ENCODE results near the gene LIN7A.

LIN7A gene

DNA sequence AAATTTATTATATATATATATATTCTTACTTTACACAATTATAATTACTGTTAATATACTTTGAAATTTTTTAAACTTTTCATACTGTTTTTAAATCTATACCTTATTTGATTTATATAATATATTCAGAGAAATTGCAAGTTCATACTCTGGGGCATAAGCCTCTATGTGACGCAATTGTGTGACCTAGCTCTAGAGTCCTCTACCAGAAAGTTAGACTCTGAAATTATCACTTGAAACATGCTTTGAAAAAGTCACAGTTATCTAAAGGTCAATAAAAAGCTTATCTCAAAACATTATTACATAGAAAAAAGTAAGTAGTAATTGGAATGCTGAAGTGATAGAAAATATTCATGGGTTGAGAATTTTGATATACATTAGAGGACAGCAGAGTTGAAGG lies 93.8 kb downstream of the LIN7A start:
- no peak overlapping the region for H3K4me3 ChIP-seq (replicated peaks in 1 of 2; ENCODE audit: low read depth in 2 of 2, low read length in 2 of 2)
- TF ChIP-seq, protein P1, sequence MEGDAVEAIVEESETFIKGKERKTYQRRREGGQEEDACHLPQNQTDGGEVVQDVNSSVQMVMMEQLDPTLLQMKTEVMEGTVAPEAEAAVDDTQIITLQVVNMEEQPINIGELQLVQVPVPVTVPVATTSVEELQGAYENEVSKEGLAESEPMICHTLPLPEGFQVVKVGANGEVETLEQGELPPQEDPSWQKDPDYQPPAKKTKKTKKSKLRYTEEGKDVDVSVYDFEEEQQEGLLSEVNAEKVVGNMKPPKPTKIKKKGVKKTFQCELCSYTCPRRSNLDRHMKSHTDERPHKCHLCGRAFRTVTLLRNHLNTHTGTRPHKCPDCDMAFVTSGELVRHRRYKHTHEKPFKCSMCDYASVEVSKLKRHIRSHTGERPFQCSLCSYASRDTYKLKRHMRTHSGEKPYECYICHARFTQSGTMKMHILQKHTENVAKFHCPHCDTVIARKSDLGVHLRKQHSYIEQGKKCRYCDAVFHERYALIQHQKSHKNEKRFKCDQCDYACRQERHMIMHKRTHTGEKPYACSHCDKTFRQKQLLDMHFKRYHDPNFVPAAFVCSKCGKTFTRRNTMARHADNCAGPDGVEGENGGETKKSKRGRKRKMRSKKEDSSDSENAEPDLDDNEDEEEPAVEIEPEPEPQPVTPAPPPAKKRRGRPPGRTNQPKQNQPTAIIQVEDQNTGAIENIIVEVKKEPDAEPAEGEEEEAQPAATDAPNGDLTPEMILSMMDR (IDR thresholded peaks at IDR 0.05; ENCODE audit: low read depth, low read length): no peak
- no peak for DNase-seq (ENCODE audit: low read depth in 2 of 2)

DNA sequence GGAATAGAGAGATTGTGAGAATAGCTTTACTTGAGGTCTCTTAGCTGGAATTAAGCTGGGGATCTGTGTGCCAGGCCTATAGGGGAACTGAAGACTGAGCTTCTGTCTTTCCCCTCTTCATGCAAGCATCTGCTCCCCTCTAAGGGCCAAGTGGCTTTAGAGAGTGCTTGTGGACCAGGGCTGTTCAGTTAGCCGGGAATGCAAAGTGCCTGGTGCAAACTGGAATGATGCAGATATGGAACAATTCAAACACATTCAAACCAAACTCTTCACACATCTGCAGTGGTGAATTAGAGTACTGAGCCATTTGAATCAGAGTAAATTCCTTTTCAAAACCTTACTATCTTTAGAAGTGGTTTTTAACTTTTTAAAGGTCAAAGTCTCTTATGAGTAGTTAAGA lies 99.0 kb downstream of the LIN7A start:
- no peak overlapping the region for H3K4me3 ChIP-seq (replicated peaks in 1 of 2; ENCODE audit: low read depth in 2 of 2, low read length in 2 of 2)
- TF ChIP-seq, protein P1 (IDR thresholded peaks at IDR 0.05; ENCODE audit: low read depth, low read length): no peak
- peak in 1 of 2 donors; percentile 7 for DNase-seq (ENCODE audit: low read depth in 2 of 2)

DNA sequence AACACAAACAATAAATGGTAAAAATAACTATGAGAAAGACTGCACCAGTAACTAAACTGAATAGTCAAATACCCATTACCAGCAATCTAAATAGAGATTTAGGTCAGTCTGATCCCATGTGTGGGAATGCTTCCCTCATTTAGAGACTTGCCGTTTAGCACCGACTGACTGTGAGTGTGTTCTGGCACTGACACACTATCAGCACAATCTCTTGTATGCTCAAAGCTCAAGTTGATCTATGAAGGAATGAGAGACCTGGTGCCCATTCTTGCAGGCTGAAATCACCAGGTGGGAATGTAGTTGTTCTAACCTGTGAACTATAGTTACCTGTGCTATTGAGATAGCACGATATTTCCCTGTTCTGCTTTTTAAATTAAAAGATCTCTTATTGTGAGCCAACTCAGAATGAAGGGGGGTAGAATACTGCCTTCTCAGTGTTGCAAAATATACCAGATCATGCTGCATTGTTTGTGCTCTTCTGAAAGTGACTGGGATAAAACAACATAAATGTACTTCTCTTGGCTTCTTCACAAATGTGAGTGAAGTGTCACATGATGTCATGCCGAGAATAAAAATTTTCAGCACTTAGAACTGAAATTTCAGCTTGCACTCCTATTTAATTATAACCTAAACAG lies 99.6 kb downstream of the LIN7A start:
- peak in 1 of 2 donors; percentile 34 for DNase-seq (ENCODE audit: low read depth in 2 of 2)
- TF ChIP-seq, protein P1 (IDR thresholded peaks at IDR 0.05; ENCODE audit: low read depth, low read length): no peak
- no peak overlapping the region for H3K4me3 ChIP-seq (replicated peaks in 1 of 2; ENCODE audit: low read depth in 2 of 2, low read length in 2 of 2)

DNA sequence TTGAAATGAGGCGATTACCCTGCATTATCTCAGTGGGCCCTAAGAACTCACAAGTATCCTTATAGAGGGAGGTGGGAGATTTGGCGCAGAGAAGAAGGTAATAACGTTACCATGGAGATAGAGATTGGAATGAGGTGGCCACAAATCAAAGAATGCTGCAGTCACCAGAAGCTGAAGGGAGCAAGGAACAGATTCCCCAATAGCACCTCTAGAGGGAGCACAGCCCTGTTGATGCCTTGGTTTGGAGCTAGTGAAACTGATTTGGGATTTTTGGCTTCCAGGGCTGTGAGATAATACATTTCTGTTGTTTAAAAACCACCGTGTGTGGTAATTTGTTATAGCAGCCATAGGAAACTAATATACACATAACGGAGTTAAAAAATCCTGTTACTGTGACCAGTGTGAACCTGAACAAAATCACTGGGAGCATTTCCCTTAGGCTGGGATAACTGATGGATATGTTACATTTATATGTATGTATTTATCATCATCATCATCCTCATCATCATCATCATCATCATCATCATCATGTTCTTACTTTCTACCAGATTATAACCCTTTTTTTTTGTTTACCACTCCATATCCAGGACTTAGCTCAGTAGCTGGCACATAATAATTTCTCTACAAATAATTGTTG lies 100.3 kb downstream of the LIN7A start:
- peak; percentile 78 to 83 for DNase-seq (ENCODE audit: low read depth in 2 of 2)
- TF ChIP-seq, protein P1 (IDR thresholded peaks at IDR 0.05; ENCODE audit: low read depth, low read length): peak; percentile 92
- H3K4me3 ChIP-seq (replicated peaks in 1 of 2; ENCODE audit: low read depth in 2 of 2, low read length in 2 of 2): no peak overlapping the region

DNA sequence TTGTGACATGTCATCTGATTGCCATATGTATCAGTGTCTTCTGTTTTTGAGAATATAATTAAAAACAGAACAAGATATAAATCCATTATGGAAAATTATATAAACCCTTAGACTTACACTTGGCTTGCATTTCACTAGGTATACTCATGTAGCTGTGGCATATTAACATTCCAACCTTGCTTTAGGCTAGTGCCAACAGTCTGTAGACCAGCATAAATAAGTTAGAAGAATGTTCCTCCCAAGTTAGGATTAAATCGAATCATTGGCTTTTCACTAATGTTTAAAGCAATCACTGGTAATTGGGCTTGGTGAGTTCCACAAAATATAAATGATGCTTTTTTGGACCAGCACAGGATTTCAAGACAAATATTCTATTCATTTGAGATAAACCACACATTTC lies 103.0 kb downstream of the LIN7A start:
- TF ChIP-seq, protein P1 (IDR thresholded peaks at IDR 0.05; ENCODE audit: low read depth, low read length): no peak

DNA sequence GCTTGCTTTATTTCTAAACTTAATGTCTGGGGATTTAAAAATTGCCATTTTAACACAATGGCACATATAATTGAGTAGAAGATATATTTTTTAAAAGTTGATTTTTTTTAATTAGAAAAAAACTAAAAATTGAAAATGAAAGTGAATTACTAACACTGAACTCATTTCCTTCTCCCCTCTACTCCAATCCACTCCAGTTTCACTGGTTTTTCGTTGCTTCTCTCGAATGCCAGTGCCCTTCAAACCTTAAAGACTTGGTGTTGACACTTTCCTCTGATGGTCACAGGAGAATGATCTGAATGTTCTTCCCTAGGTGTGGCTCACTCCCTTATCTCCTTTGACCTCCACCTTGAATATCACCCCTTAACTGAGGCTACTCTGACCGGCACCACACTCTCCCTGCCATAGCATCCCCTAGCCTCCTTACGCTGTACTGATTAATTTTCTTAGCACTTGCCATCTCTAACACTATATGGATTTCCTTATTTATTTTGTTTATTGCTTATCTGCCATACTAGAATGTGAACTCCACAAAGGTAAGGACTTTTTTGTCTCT lies 107.1 kb downstream of the LIN7A start:
- DNase-seq (ENCODE audit: low read depth in 2 of 2): no peak
- no peak overlapping the region for H3K4me3 ChIP-seq (replicated peaks in 1 of 2; ENCODE audit: low read depth in 2 of 2, low read length in 2 of 2)
- TF ChIP-seq, protein P1 (IDR thresholded peaks at IDR 0.05; ENCODE audit: low read depth, low read length): no peak

More for the DNA sequence above, 103.0 kb downstream of the LIN7A start:
- DNase-seq (ENCODE audit: low read depth in 2 of 2): no peak
- no peak overlapping the region for H3K4me3 ChIP-seq (replicated peaks in 1 of 2; ENCODE audit: low read depth in 2 of 2, low read length in 2 of 2)

All from cardiac fibroblast (primary cell).